HL-60 (cell line): Measurements from ENCODE around the gene POLR1B.
"Not testable (repeated sequence)": the region's sequence is repeated elsewhere in the genome, so short reads cannot be mapped to it uniquely, and the experiment has no call there.

Experiments
- DNase-seq, 2 experiments: peaks; one replicate each; pipeline ENCODE4 v3.0.0-alpha.2; 2010 to 2020; ENCODE audit warnings: low read depth in 1 of 2, low spot score in 1 of 2
- H3K27ac ChIP-seq: fragments of 250-450 bp; sonication (Bioruptor Pico); replicated peaks from 2 replicates; pipeline ENCODE4 v1.5.1; 2020; ENCODE audit warnings: mild to moderate bottlenecking, moderate library complexity
- H3K27me3 ChIP-seq: fragments of 250-450 bp; sonication (Bioruptor Pico); 2 replicates; pipeline ENCODE4 v1.5.1; 2021; ENCODE audit warnings: mild to moderate bottlenecking, moderate library complexity; ENCODE audit not compliant: insufficient read depth, poor library complexity, severe bottlenecking
- H3K4me3 ChIP-seq: replicated peaks from 2 replicates; pipeline ENCODE4 v1.5.1; 2011; ENCODE audit warnings: mild to moderate bottlenecking, control low read depth, low read length; ENCODE audit not compliant: insufficient read depth
- CTCF ChIP-seq: IDR thresholded peaks from one replicate; pipeline ENCODE4 v1.5.1; 2011; ENCODE audit warnings: low read length, control low read depth, inconsistent platforms; ENCODE audit not compliant: insufficient read depth
- GABPA ChIP-seq: IDR thresholded peaks from 2 replicates; pipeline ENCODE4 v1.6.1; 2012; ENCODE audit warnings: low read depth
- POLR2AphosphoS5 ChIP-seq: IDR thresholded peaks from 2 replicates; pipeline ENCODE4 v1.6.1; 2012; ENCODE audit warnings: low read depth
- SPI1 ChIP-seq: IDR thresholded peaks from 2 replicates; pipeline ENCODE4 v1.6.1; 2012; ENCODE audit warnings: low read depth, mild to moderate bottlenecking, borderline replicate concordance
- TF ChIP-seq, protein P1 (sequence below): IDR thresholded peaks from 2 replicates; pipeline ENCODE4 v1.6.1; 2012; ENCODE audit warnings: low read depth; ENCODE audit not compliant: insufficient replicate concordance

The POLR1B gene

GRCh38 chr2:112566104-112566503 lies 23.8 kb downstream of the POLR1B start:
- Histone ChIP-seq H3K4me3 (no peak overlapping the region), H3K27me3 (no peaks in the 10 kb centered on the region), H3K27ac (no peak overlapping the region)
- no peak for DNase-seq
- TF ChIP-seq GABPA (no peak), SPI1 (no peak), CTCF (no peak), POLR2AphosphoS5 (no peak)
- TF ChIP-seq, protein P1, sequence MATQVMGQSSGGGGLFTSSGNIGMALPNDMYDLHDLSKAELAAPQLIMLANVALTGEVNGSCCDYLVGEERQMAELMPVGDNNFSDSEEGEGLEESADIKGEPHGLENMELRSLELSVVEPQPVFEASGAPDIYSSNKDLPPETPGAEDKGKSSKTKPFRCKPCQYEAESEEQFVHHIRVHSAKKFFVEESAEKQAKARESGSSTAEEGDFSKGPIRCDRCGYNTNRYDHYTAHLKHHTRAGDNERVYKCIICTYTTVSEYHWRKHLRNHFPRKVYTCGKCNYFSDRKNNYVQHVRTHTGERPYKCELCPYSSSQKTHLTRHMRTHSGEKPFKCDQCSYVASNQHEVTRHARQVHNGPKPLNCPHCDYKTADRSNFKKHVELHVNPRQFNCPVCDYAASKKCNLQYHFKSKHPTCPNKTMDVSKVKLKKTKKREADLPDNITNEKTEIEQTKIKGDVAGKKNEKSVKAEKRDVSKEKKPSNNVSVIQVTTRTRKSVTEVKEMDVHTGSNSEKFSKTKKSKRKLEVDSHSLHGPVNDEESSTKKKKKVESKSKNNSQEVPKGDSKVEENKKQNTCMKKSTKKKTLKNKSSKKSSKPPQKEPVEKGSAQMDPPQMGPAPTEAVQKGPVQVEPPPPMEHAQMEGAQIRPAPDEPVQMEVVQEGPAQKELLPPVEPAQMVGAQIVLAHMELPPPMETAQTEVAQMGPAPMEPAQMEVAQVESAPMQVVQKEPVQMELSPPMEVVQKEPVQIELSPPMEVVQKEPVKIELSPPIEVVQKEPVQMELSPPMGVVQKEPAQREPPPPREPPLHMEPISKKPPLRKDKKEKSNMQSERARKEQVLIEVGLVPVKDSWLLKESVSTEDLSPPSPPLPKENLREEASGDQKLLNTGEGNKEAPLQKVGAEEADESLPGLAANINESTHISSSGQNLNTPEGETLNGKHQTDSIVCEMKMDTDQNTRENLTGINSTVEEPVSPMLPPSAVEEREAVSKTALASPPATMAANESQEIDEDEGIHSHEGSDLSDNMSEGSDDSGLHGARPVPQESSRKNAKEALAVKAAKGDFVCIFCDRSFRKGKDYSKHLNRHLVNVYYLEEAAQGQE: no peak

DNA sequence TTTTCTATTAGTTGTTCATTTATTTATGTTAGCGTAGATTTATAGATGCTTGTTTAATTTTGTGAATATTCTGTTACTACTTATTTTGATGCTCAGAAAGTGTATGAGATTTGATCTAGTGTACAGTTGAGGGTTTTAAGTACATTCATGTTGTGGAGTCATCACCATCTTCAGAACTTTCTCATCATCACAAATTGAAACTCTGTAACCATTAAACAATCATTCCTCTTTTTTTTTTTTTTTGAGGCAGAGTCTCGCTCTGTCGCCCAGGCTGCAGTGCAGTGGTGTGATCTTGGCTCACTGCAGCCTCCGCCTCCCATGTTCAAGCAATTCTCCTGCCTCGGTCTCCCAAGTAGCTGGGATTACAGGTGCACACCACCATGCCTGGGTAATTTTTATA lies 24.2 kb downstream of the POLR1B start:
- DNase-seq, H3K27me3 ChIP-seq, H3K27ac ChIP-seq, H3K4me3 ChIP-seq: not testable (repeated sequence)

GRCh38 chr2:112572005-112572404 lies 29.7 kb downstream of the POLR1B start:
- DNase-seq: no peak
- H3K27me3 ChIP-seq: no peaks in the 10 kb centered on the region
- no peak overlapping the region for H3K4me3 ChIP-seq
- TF ChIP-seq POLR2AphosphoS5 (no peak), SPI1 (no peak), CTCF (no peak), GABPA (no peak)
- TF ChIP-seq, protein P1: no peak
- no peak overlapping the region for H3K27ac ChIP-seq

- Histone ChIP-seq H3K4me3 (no peak overlapping the region), H3K27me3 (no peaks in the 10 kb centered on the region), H3K27ac (no peak overlapping the region)
- no peak for TF ChIP-seq CTCF
- no peak for TF ChIP-seq SPI1
- TF ChIP-seq, protein P1: no peak
- no peak for TF ChIP-seq GABPA
- no peak for TF ChIP-seq POLR2AphosphoS5
- no peak for DNase-seq
Measured at GRCh38 chr2:112577756-112578155, 35.5 kb downstream of the POLR1B start.
